SK-N-MC (cell line): Measurements from ENCODE around the gene ORAI2.

ENCODE experiments used
- EZH2 ChIP-seq: fragments of 200-600 bp; sonication (generic); IDR thresholded peaks from one replicate; pipeline ENCODE4 v1.6.1; 2017; ENCODE audit warnings: antibody characterized with exemption
- FOXP2 ChIP-seq: optimal IDR thresholded peaks from 2 replicates; pipeline ENCODE3; 2011; ENCODE audit warnings: mild to moderate bottlenecking, moderate library complexity; ENCODE audit not compliant: insufficient read depth; ENCODE audit errors: extremely low read length, control extremely low read depth
- POLR2AphosphoS5 ChIP-seq: IDR thresholded peaks from 2 replicates; pipeline ENCODE4 v1.6.1; 2012; ENCODE audit warnings: mild to moderate bottlenecking, low read depth, low read length, borderline replicate concordance

DNA sequence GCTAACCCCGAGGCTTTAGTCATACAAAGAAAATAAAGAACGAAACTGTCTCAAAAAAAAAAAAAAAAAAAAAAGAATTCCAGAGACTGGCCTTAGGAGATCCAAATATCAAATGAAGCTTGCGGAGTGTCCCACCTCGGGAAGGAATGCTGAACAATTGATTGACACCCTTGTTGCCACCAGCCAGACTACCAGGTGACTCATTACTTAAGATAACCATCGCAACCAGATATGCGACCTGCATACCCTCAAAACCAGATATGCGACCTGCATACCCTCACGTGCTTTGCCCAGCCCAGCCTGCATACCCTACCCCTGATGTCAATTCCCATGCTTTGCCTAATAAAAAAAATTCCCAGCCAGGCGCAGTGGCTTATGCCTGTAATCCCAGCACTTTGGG is 39.9 kb upstream of the ORAI2 start:
- no peak for TF ChIP-seq POLR2AphosphoS5
- TF ChIP-seq EZH2, result no peak
- TF ChIP-seq FOXP2, result no peak
